GM18502 (cell line): ENCODE measurements around the gene TNKS2.
A peak's percentile ranks its signal among the peaks of the same experiment; 100 is the strongest.
"Not testable (repeated sequence)": the region's sequence is repeated elsewhere in the genome, so short reads cannot be mapped to it uniquely, and the experiment has no call there.

Experiments
- ATAC-seq: cut with Tn5 transposase; IDR thresholded peaks from one replicate; pipeline ENCODE4 v1.9.1; 2021; ENCODE audit warnings: mild to moderate bottlenecking; ENCODE audit not compliant: unreplicated experiment, poor library complexity

TNKS2 gene

GRCh38 chr10:91788527-91788926 is 9.7 kb upstream of the TNKS2 start:
- no peak for ATAC-seq

- ATAC-seq = peak; percentile 46
These were observed 1.7 kb upstream of the TNKS2 start for GRCh38 chr10:91796331-91797047.

GRCh38 chr10:91797048-91797690 is 1.1 kb upstream of the TNKS2 start:
- ATAC-seq = no peak

DNA sequence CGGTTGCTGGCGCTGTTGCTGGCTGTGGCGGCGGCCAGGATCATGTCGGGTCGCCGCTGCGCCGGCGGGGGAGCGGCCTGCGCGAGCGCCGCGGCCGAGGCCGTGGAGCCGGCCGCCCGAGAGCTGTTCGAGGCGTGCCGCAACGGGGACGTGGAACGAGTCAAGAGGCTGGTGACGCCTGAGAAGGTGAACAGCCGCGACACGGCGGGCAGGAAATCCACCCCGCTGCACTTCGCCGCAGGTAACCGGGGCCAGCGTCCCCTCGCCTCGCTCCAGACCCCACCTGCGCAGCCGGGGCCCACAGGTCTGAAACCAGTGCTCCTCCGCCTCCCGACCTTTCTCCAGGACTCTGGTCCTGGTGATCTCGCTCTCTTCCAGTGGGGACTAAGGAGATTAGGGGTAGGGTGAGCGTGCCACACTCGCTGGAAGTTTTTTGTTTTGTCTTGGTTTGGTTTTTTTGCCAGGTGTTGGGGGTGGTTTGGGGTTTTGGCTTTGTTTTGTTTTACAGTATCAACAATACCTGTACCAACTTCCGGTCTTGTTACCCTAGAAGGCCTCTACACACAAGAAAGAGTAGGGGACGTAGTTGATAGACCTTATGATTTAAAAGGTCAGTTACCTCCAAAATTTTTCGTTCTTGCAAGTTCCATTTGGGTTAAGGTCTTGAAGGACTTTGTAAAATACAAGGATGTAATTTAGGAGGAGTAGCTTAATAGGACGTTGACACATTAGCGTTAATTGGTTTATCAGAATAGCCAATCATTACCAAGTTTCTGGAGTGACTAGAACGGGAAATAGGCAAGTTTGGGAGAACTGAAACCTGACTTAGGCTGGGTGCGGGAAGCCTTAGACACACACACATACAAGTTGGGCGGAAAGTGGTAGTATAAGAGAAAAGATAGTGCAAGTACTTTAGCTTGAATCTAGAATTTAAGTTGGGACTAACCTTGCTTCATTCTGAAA is 704 bp downstream of the TNKS2 start:
- peak; percentile 46 for ATAC-seq

DNA sequence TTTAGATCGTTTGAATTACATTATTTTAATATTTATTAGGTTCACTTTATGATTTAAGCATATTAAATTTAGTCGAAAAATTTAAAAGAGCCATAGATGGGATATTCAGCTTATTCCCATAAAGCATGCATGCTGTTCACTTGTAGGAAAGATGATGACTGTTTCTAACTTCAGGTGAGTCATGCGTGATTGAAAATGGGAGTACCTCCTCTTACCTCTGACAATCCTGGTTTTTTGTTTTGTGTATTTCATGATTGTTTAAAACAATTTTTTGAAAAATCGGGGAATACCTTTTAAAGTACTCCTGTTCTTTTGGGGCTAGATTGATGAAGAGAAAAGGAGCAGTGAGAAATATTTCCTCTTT is 1.4 kb downstream of the TNKS2 start:
- ATAC-seq = no peak

DNA sequence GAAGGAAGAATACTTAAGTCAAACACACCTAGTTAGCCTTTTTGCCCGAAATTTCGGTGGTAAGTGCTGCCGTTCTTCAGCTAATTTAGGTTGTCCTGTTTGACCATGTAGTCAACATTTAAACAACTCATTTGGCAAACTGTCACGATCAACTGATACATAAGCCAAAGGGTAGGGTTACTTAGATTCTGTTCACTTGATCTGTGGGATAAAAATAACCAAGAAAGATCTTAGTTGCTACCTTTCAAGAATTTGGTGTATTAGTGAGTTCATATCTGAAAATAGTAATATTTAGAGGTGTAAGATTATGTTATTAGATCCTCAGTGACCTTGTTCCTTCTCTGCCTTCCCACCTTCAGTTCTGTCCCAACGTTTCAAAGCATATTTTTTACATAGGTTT is 2.0 kb downstream of the TNKS2 start:
- ATAC-seq = no peak

GRCh38 chr10:91800756-91801155 is 2.5 kb downstream of the TNKS2 start:
- no peak for ATAC-seq

- ATAC-seq = no peak
These were observed 5.3 kb downstream of the TNKS2 start for GRCh38 chr10:91803386-91804125.

GRCh38 chr10:91804126-91804510 is 5.9 kb downstream of the TNKS2 start:
- no peak for ATAC-seq

DNA sequence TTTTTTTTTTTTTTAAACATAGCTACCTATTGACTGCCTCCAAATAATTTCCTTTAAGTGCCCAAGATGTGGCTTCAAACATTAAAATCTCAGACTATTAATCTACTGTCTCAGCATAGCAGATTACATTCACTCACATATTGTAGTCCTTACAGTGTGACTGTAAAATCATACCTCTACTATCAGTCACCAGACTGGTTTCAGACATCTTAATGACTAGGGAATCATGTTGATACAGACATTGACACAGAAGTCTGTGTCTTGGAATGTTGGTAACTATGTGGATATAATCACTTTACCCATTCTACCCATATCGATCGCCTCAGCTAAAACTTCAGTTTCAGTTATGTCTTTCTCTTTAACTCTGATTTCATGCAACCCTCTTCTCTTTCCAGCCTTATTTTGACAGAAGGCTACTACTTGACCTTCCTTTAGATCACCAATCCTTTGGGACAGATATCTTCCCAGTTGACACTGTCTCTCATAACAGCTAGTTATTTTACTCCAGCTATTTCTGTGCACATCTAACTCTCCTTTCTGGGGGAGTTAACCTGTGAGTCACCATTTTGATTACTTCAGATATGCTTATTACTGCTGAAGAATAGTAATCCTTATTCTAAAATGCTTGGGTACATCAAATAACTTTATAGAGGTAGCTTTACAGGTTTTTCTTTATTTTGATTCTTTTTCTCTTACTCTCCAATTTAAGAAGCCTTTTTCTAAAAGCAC is 7.0 kb downstream of the TNKS2 start:
- ATAC-seq = no peak

GRCh38 chr10:91807264-91807663 is 9.0 kb downstream of the TNKS2 start:
- not testable (repeated sequence) for ATAC-seq

DNA sequence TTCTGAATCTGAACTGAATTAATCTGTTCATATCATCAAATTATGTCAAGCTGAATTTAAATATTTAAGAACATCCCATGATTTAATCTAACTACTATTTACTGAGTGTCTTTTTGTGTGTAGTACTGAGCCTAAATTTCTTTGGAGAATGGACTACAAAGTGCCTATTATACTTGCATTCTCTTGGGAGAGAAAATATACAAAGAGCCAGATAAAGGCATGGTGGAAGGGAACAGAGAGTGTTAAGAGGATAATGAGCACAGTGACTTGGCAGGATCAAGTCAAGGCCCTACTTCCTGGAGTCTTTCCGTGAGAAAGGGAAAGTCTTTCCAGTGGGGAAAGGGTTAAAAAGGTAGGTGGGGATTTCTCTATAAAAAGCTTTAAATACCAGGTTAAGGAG is 15.0 kb downstream of the TNKS2 start:
- no peak for ATAC-seq

GRCh38 chr10:91816981-91817380 is 18.8 kb downstream of the TNKS2 start:
- ATAC-seq = no peak

DNA sequence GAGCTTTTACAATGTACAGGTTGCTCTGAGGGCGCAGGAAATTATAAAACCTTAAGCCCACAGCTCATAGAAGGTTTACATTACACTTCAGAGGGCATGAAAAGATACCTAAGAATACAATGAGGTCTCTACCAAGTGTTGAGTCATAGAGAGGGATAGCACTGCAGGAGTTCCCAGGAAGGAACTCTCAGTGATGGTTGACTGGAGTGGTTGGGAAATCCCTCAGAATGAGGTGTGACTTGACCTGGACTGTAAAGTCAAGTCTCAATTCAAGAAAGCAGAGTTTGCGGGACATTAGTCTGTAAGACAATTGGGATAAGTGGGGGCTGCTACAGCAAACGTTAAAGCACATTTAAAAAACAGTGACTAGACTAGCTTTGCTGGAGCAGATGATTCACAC is 21.9 kb downstream of the TNKS2 start:
- ATAC-seq = no peak

DNA sequence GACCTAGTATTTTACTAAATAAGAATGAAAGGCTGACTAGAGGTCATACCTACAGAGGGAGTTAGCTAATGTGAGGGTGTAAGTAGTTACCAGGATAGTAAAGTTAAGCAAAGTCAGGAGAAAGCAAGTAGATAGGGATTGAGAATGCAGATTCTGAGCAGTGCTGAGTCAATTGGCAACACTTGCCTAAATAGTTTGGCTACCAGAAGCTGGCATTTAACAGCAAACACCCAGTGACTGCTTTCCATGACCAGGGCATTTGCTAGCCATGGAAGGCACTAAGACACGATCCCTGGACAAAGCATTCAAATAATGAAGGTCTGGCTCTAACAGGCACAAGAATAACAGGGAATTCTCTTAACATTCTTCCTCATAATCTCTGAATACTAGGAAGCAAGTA is 25.9 kb downstream of the TNKS2 start:
- no peak for ATAC-seq

- ATAC-seq = no peak
These were observed 31.0 kb downstream of the TNKS2 start for GRCh38 chr10:91829268-91829667.

DNA sequence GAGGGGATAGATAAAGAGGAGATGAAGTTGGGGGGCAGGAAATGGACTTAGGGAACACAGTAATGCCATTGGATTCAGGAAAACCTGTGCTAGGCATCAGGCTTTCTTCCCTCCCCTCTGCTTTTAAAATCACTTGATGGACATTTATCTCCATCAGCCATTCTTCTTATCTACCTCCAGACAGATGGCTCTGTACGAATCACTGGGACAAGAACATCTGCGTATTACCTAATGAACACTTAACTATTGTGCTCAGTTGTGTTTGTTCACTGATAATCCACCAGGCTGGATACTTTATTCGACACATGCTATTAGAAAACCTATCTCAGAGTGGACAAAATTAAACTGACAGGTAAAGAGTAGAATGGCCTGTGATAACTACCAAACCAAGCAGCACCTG is 40.0 kb downstream of the TNKS2 start:
- no peak for ATAC-seq

GRCh38 chr10:91843083-91843482 is 44.9 kb downstream of the TNKS2 start:
- no peak for ATAC-seq

DNA sequence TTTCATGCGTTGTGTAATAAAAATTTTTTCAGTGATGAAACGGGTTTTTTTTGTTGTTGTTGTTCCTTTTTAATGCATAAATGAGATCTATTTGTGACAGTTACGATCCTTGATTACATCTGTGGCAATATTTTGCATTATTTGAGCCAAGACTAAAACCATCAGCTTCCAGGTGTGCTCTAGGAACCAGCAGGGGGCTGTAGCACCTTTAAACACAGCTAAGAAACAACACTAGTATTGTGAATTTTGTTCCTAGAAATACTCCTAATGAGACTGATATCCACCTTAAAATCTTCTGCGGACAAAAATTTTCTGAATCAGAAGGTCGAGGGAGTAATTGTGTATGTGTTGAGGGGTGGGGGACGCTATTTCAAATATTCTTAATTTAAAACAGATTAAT is 58.4 kb downstream of the TNKS2 start:
- ATAC-seq = no peak

GRCh38 chr10:91860885-91861284 is 62.7 kb downstream of the TNKS2 start:
- ATAC-seq = no peak
